Upper lobe of left lung (tissue), 6 donors: ENCODE results near the gene ZC3H7A. TPM values are rescaled to one million over a fixed set of nuclear protein-coding genes. Genes with fewer than 3 reads are reported as not detected.

ENCODE experiments used
- ATAC-seq, 2 donors: fragments of 200-7000 bp; cut with Tn5 transposase; one replicate each; pipeline ENCODE4 v1.9.1; 2022; ENCODE audit warnings: mild to moderate bottlenecking in 2 of 2, moderate library complexity in 2 of 2; ENCODE audit not compliant: low FRiP score in 2 of 2
- DNase-seq, 2 donors: peaks; one replicate each; pipeline ENCODE4 v3.0.0-alpha.2; 2019 to 2020
- H3K27ac ChIP-seq, 4 donors: fragments of 200-600 bp; sonication (generic); one replicate each; pipeline ENCODE4 v1.5.1; 2016 to 2019
- H3K27me3 ChIP-seq, 4 donors: fragments of 200-600 bp; sonication (generic); one replicate each; pipeline ENCODE4 v1.5.1; 2017 to 2019
- H3K36me3 ChIP-seq, 4 donors: fragments of 200-600 bp; sonication (generic); one replicate each; pipeline ENCODE4 v1.5.1; 2016 to 2019
- H3K4me1 ChIP-seq, 4 donors: fragments of 200-600 bp; sonication (generic); one replicate each; pipeline ENCODE4 v1.5.1; 2018 to 2019
- H3K4me3 ChIP-seq, 4 donors: fragments of 200-600 bp; sonication (generic); one replicate each; pipeline ENCODE4 v1.5.1; 2017 to 2019; ENCODE audit warnings: mild to moderate bottlenecking in 2 of 4, moderate library complexity in 1 of 4
- H3K9me3 ChIP-seq, 4 donors: fragments of 200-600 bp; sonication (generic); one replicate each; pipeline ENCODE4 v1.5.1; 2018 to 2019
- CTCF ChIP-seq, 6 experiments: fragments of 450-650 bp in 4 of 6; fragments of 200-600 bp in 2 of 6; sonication (generic) in 2 of 6; IDR thresholded peaks; one replicate each; pipeline ENCODE4 v1.5.1; 2016 to 2019; ENCODE audit warnings: antibody characterized with exemption in 6 of 6
- EP300 ChIP-seq, 4 donors: sonication (generic); formaldehyde crosslinking; IDR thresholded peaks; one replicate each; pipeline ENCODE4 v1.5.1; 2017; ENCODE audit warnings: antibody characterized with exemption in 4 of 4, control low read depth in 2 of 4
- POLR2A ChIP-seq, 4 donors: fragments of 450-650 bp; IDR thresholded peaks; one replicate each; pipeline ENCODE4 v1.5.1; 2016 to 2017; ENCODE audit warnings: antibody characterized with exemption in 4 of 4, mild to moderate bottlenecking in 2 of 4
- POLR2AphosphoS5 ChIP-seq, 2 donors: sonication (generic); formaldehyde crosslinking; IDR thresholded peaks; one replicate each; pipeline ENCODE4 v1.5.1; 2017; ENCODE audit warnings: antibody characterized with exemption in 2 of 2
- WGBS, 2 donors: methylation state at CpG; one replicate each; pipeline ENCODE4 v1.1.5; 2017 to 2018; 5-methylcytosine and 5-hydroxymethylcytosine counted together
- total RNA-seq, 6 donors: library from RNA; depleted of rRNA in 4 of 6; stranded (reverse); fragments of >200 nt in 4 of 6; gene quantifications; one replicate each; pipeline versions ENCODE4 v1.1.0 to v1.2.1, GENCODE V29; 2016 to 2021
- donor health status: DM: no; HTN: no; CAD: no; lungs with moderate emphysema.
- donor health status: DM: no; HTN: yes; CAD: no; lungs with severe emphysema.

Gene ZC3H7A
- total RNA-seq, 6 donors from 2014 or later, result 52.7 to 142 (median 64.7) TPM

- no peak overlapping the region for H3K27ac ChIP-seq
- no peak overlapping the region for H3K4me3 ChIP-seq
- H3K9me3 ChIP-seq, result no peaks in the 10 kb centered on the region
- peaks cover 51 to 76% (median 60%) of the 10 kb centered on the region in 4 donors for H3K4me1 ChIP-seq
- H3K36me3 ChIP-seq, result peaks cover 11 to 43% (median 24%) of the 10 kb centered on the region in 4 donors
- DNase-seq, result no peak
- no peaks in the 10 kb centered on the region for H3K27me3 ChIP-seq
- no peak for ATAC-seq
- 84 to 93% methylated on average over 15 of the region's 15 CpGs for WGBS, 2 donors
- no peak for TF ChIP-seq POLR2AphosphoS5 (IDR thresholded peaks at IDR 0.05)
- TF ChIP-seq POLR2A (IDR thresholded peaks at IDR 0.05), result no peak
- TF ChIP-seq EP300 (IDR thresholded peaks at IDR 0.05), result no peak
- TF ChIP-seq CTCF (IDR thresholded peaks at IDR 0.05), result no peak
Measured at GRCh38 chr16:11738742-11739544, 58.1 kb downstream of the ZC3H7A start.

- TF ChIP-seq POLR2A (IDR thresholded peaks at IDR 0.05) (no peak), EP300 (IDR thresholded peaks at IDR 0.05) (no peak), CTCF (IDR thresholded peaks at IDR 0.05) (no peak)
- DNase-seq (no peak), ATAC-seq (no peak)
- H3K36me3 ChIP-seq, result peaks cover 11 to 55% (median 34%) of the 10 kb centered on the region in 4 donors
- peaks cover 43 to 66% (median 54%) of the 10 kb centered on the region in 4 donors for H3K4me1 ChIP-seq
- H3K27me3 ChIP-seq, result no peaks in the 10 kb centered on the region
- no peak overlapping the region for H3K27ac ChIP-seq
- no peak overlapping the region for H3K4me3 ChIP-seq
- 61 to 73% methylated on average over 8 of the region's 8 CpGs for WGBS, 2 donors
- no peaks in the 10 kb centered on the region for H3K9me3 ChIP-seq
Measured at GRCh38 chr16:11737713-11738112, 59.3 kb downstream of the ZC3H7A start.

GRCh38 chr16:11736903-11737302 is 60.2 kb downstream of the ZC3H7A start:
- Histone ChIP-seq H3K27me3 (no peaks in the 10 kb centered on the region), H3K9me3 (no peaks in the 10 kb centered on the region), H3K27ac (no peak overlapping the region), H3K4me3 (no peak overlapping the region), H3K36me3 (peaks cover 15 to 63% (median 41%) of the 10 kb centered on the region in 4 donors), H3K4me1 (peaks cover 43 to 67% (median 54%) of the 10 kb centered on the region in 4 donors)
- ATAC-seq, result no peak
- 87 to 93% methylated on average over 6 of the region's 6 CpGs for WGBS, 2 donors
- TF ChIP-seq POLR2A (IDR thresholded peaks at IDR 0.05) (no peak), CTCF (IDR thresholded peaks at IDR 0.05) (no peak), POLR2AphosphoS5 (IDR thresholded peaks at IDR 0.05) (no peak), EP300 (IDR thresholded peaks at IDR 0.05) (no peak)
- DNase-seq, result no peak

- 79 to 82% methylated on average over 8 of the region's 8 CpGs for WGBS, 2 donors
- H3K4me3 ChIP-seq, result no peak overlapping the region
- TF ChIP-seq EP300 (IDR thresholded peaks at IDR 0.05), result no peak
- TF ChIP-seq POLR2AphosphoS5 (IDR thresholded peaks at IDR 0.05), result no peak
- TF ChIP-seq POLR2A (IDR thresholded peaks at IDR 0.05), result no peak
- no peak for TF ChIP-seq CTCF (IDR thresholded peaks at IDR 0.05)
- DNase-seq (no peak), ATAC-seq (no peak)
- peaks cover 15 to 74% (median 46%) of the 10 kb centered on the region in 4 donors for H3K36me3 ChIP-seq
- peaks cover 38 to 66% (median 49%) of the 10 kb centered on the region in 4 donors for H3K4me1 ChIP-seq
- no peaks in the 10 kb centered on the region for H3K27me3 ChIP-seq
- no peaks in the 10 kb centered on the region for H3K9me3 ChIP-seq
- peak overlapping the region in 2 of 4 donors; percentile 24 to 37 for H3K27ac ChIP-seq
Measured at GRCh38 chr16:11735787-11736186, 61.3 kb downstream of the ZC3H7A start.
